Stimulated activated CD4-positive, alpha-beta T cell treated with anti-CD3 and anti-CD28 coated beads, Interleukin-12 subunit alpha, Interleukin-12 subunit beta, amount 100 ng/mL, for 48 hours (primary cell): Measurements from ENCODE around the gene SH3D19.
"Not testable (repeated sequence)": the region's sequence is repeated elsewhere in the genome, so short reads cannot be mapped to it uniquely, and the experiment has no call there.

Experiments
- DNase-seq, 3 donors: peaks; one replicate each; pipeline ENCODE4 v3.0.0-alpha.2; 2020; ENCODE audit warnings: low read depth in 2 of 3, low spot score in 1 of 3

SH3D19 gene

GRCh38 chr4:151322161-151322560, 3.2 kb downstream of the SH3D19 start:
- DNase-seq = not testable (repeated sequence)

- no peak for DNase-seq
Measured at GRCh38 chr4:151321586-151321985, 3.8 kb downstream of the SH3D19 start.

- no peak for DNase-seq
Measured at GRCh38 chr4:151319490-151319889, 5.9 kb downstream of the SH3D19 start.

- no peak for DNase-seq
Measured at GRCh38 chr4:151318307-151319006, 6.9 kb downstream of the SH3D19 start.

GRCh38 chr4:151316645-151317044, 8.8 kb downstream of the SH3D19 start:
- no peak for DNase-seq

- DNase-seq = no peak
Measured at GRCh38 chr4:151315212-151315886, 10.1 kb downstream of the SH3D19 start.

GRCh38 chr4:151314479-151314878, 10.9 kb downstream of the SH3D19 start:
- DNase-seq = no peak

- DNase-seq = no peak
Measured at GRCh38 chr4:151314010-151314355, 11.4 kb downstream of the SH3D19 start.

- DNase-seq = no peak
Measured at GRCh38 chr4:151313306-151314009, 11.9 kb downstream of the SH3D19 start.

- no peak for DNase-seq
Measured at GRCh38 chr4:151310124-151310728, 15.2 kb downstream of the SH3D19 start.

GRCh38 chr4:151304755-151305154, 20.6 kb downstream of the SH3D19 start:
- no peak for DNase-seq

- DNase-seq = no peak
Measured at GRCh38 chr4:151304226-151304625, 21.2 kb downstream of the SH3D19 start.

- DNase-seq = no peak
Measured at GRCh38 chr4:151302432-151302831, 23.0 kb downstream of the SH3D19 start.

- DNase-seq = no peak
Measured at GRCh38 chr4:151297170-151297569, 28.2 kb downstream of the SH3D19 start.

- no peak for DNase-seq
Measured at GRCh38 chr4:151296227-151296626, 29.2 kb downstream of the SH3D19 start.

- DNase-seq = no peak
Measured at GRCh38 chr4:151294833-151295496, 30.4 kb downstream of the SH3D19 start.

- DNase-seq = no peak
Measured at GRCh38 chr4:151292038-151292437, 33.4 kb downstream of the SH3D19 start.

GRCh38 chr4:151291485-151291884, 33.9 kb downstream of the SH3D19 start:
- no peak for DNase-seq

- DNase-seq = no peak
Measured at GRCh38 chr4:151287409-151287808, 38.0 kb downstream of the SH3D19 start.

GRCh38 chr4:151284534-151285245, 40.7 kb downstream of the SH3D19 start:
- DNase-seq = no peak
